Head of caudate nucleus (tissue), 42 donors: ENCODE data around the gene NDC1.

ENCODE experiments used
- DNase-seq, 42 donors: peaks; one replicate each; pipeline versions ENCODE4 v3.0.0 to v3.0.0-alpha.2; 2020 to 2021; ENCODE audit warnings: mixed read lengths in 7 of 42
- intact Hi-C: fragments of 100-400 bp; cut with DNase I; formaldehyde crosslinking; loops from one replicate; pipeline ENCODE4 v1.15.0; 2022

Gene NDC1

GRCh38 chr1:53736290-53736689 lies 101.8 kb downstream of the NDC1 start:
- intact Hi-C loops: no loop called here
- DNase-seq: no peak

- no peak for DNase-seq
- intact Hi-C loops: no loop called here
Measured at GRCh38 chr1:53735681-53736080, 102.4 kb downstream of the NDC1 start.

GRCh38 chr1:53735261-53735660 lies 102.8 kb downstream of the NDC1 start:
- intact Hi-C loops: no loop called here
- DNase-seq: no peak

GRCh38 chr1:53734650-53735211 lies 103.4 kb downstream of the NDC1 start:
- intact Hi-C loops: no loop called here
- no peak for DNase-seq

GRCh38 chr1:53733975-53734649 lies 104.0 kb downstream of the NDC1 start:
- intact Hi-C loops: no loop called here
- DNase-seq: no peak

GRCh38 chr1:53733447-53733931 lies 104.6 kb downstream of the NDC1 start:
- intact Hi-C loops: no loop called here
- no peak for DNase-seq

GRCh38 chr1:53732912-53733317 lies 105.2 kb downstream of the NDC1 start:
- intact Hi-C loops: no loop called here
- no peak for DNase-seq

- DNase-seq: no peak
- intact Hi-C loops: no loop called here
Measured at GRCh38 chr1:53732409-53732808, 105.7 kb downstream of the NDC1 start.

- intact Hi-C loops: no loop called here
Measured at GRCh38 chr1:53731779-53732305, 106.3 kb downstream of the NDC1 start.

GRCh38 chr1:53731043-53731600 lies 107.0 kb downstream of the NDC1 start:
- no peak for DNase-seq
- intact Hi-C loops: no loop called here

More at GRCh38 chr1:53731779-53732305, 106.3 kb downstream of the NDC1 start:
- DNase-seq: no peak

GRCh38 chr1:53730224-53730865 lies 107.8 kb downstream of the NDC1 start:
- intact Hi-C loops: no loop called here
- no peak for DNase-seq

- DNase-seq: no peak
- intact Hi-C loops: no loop called here
Measured at GRCh38 chr1:53729456-53730223, 108.5 kb downstream of the NDC1 start.

GRCh38 chr1:53728702-53729455 lies 109.2 kb downstream of the NDC1 start:
- no peak for DNase-seq
- intact Hi-C loops: no loop called here

- intact Hi-C loops: no loop called here
Measured at GRCh38 chr1:53728196-53728595, 109.9 kb downstream of the NDC1 start.

GRCh38 chr1:53727461-53728092 lies 110.5 kb downstream of the NDC1 start:
- DNase-seq: no peak
- intact Hi-C loops: no loop called here

More at GRCh38 chr1:53728196-53728595, 109.9 kb downstream of the NDC1 start:
- no peak for DNase-seq

GRCh38 chr1:53726009-53726600 lies 112.0 kb downstream of the NDC1 start:
- DNase-seq: no peak
- intact Hi-C loops: no loop called here

GRCh38 chr1:53725238-53725689 lies 112.8 kb downstream of the NDC1 start:
- intact Hi-C loops: no loop called here
- peak in 2 of 42 donors; percentile 12 to 36 for DNase-seq

- DNase-seq: no peak
- intact Hi-C loops: no loop called here
Measured at GRCh38 chr1:53722025-53722424, 116.1 kb downstream of the NDC1 start.
